ENCODE data around the gene PDE11A. TPM values are rescaled to one million over a fixed set of nuclear protein-coding genes. Genes with fewer than 3 reads are reported as not detected.

Gene PDE11A
- total RNA-seq, 1 donor from 2014 or later: 2.0 TPM

DNA sequence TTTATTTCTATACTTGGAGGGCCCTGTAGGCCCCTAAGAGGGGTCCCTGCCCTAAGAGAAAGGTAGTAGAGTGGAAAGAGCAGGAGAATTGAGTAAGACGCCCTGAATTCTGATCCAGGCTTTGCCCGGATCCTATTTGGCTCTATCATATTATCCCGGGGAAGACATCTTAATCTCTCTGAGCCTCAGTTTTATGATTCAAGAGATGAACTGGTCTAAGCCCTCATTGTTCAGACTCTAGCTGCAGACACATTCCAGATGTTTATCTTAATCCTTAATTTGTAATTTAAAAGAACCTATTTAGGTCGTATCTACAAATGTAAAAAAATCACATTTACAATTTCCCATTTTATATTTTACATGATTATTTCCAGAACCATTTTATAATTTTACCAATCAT, 459.9 kb downstream of the PDE11A start:
- TF ChIP-seq, protein P1, sequence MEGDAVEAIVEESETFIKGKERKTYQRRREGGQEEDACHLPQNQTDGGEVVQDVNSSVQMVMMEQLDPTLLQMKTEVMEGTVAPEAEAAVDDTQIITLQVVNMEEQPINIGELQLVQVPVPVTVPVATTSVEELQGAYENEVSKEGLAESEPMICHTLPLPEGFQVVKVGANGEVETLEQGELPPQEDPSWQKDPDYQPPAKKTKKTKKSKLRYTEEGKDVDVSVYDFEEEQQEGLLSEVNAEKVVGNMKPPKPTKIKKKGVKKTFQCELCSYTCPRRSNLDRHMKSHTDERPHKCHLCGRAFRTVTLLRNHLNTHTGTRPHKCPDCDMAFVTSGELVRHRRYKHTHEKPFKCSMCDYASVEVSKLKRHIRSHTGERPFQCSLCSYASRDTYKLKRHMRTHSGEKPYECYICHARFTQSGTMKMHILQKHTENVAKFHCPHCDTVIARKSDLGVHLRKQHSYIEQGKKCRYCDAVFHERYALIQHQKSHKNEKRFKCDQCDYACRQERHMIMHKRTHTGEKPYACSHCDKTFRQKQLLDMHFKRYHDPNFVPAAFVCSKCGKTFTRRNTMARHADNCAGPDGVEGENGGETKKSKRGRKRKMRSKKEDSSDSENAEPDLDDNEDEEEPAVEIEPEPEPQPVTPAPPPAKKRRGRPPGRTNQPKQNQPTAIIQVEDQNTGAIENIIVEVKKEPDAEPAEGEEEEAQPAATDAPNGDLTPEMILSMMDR (conservative IDR thresholded peaks at IDR 0.05): no peak
- no peak overlapping the region for H3K4me3 Mint-ChIP-seq
- no peak overlapping the region for H3K27ac Mint-ChIP-seq
- DNase-seq (ENCODE audit: extremely low spot score, unreplicated experiment): no peak
- H3K9me3 Mint-ChIP-seq: peaks cover 9% of the 10 kb centered on the region
- peaks cover 5% of the 10 kb centered on the region for H3K36me3 Mint-ChIP-seq
- no peaks in the 10 kb centered on the region for H3K27me3 Mint-ChIP-seq
- peaks cover 8% of the 10 kb centered on the region for H3K4me1 Mint-ChIP-seq (ENCODE audit: unreplicated experiment)

- H3K27me3 Mint-ChIP-seq: no peaks in the 10 kb centered on the region
- H3K4me1 Mint-ChIP-seq (ENCODE audit: unreplicated experiment): peaks cover 20% of the 10 kb centered on the region
- DNase-seq (ENCODE audit: extremely low spot score, unreplicated experiment): no peak
- peaks cover 9% of the 10 kb centered on the region for H3K9me3 Mint-ChIP-seq
- TF ChIP-seq, protein P1 (conservative IDR thresholded peaks at IDR 0.05): no peak
- H3K36me3 Mint-ChIP-seq: peaks cover 7% of the 10 kb centered on the region
- no peak overlapping the region for H3K27ac Mint-ChIP-seq
- H3K4me3 Mint-ChIP-seq: peak overlapping the region; percentile 24
These were observed 461.2 kb downstream of the PDE11A start for GRCh38 chr2:177611310-177611886.

- no peaks in the 10 kb centered on the region for H3K27me3 Mint-ChIP-seq
- peaks cover 21% of the 10 kb centered on the region for H3K4me1 Mint-ChIP-seq (ENCODE audit: unreplicated experiment)
- TF ChIP-seq, protein P1 (conservative IDR thresholded peaks at IDR 0.05): no peak
- H3K27ac Mint-ChIP-seq: no peak overlapping the region
- peaks cover 9% of the 10 kb centered on the region for H3K9me3 Mint-ChIP-seq
- no peak overlapping the region for H3K4me3 Mint-ChIP-seq
- peaks cover 7% of the 10 kb centered on the region for H3K36me3 Mint-ChIP-seq
- DNase-seq (ENCODE audit: extremely low spot score, unreplicated experiment): no peak
These were observed 461.8 kb downstream of the PDE11A start for GRCh38 chr2:177610813-177611212.

DNA sequence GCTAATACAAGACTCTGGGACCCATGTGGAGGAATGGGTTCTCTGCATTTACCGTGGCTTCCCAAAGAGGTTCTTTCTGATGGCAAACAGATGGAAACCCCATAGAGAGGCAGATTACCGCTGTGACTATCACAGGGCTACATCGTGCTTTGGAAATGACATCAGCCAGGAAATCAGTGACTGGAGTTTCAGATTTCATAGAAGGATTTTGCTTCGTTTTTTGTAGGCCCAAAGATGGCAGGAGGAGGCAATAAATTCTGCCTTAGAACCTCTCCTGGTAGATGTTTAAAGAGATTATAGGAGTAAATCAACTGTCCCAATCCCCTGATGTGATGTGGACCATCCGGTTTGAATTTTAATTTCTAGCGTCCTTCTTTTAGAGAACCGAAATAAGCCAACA, 465.9 kb downstream of the PDE11A start:
- no peak for DNase-seq (ENCODE audit: extremely low spot score, unreplicated experiment)
- Mint-ChIP-seq H3K4me1 (ENCODE audit: unreplicated experiment) (peaks cover 43% of the 10 kb centered on the region), H3K36me3 (peaks cover 7% of the 10 kb centered on the region), H3K9me3 (peaks cover 9% of the 10 kb centered on the region), H3K27me3 (no peaks in the 10 kb centered on the region), H3K4me3 (peak overlapping the region; percentile 30), H3K27ac (peak overlapping the region; percentile 20)
- TF ChIP-seq, protein P1 (conservative IDR thresholded peaks at IDR 0.05): no peak

GRCh38 chr2:177604271-177605065, 468.1 kb downstream of the PDE11A start:
- TF ChIP-seq, protein P1 (conservative IDR thresholded peaks at IDR 0.05): peak; percentile 85
- Mint-ChIP-seq H3K27ac (peak overlapping the region; percentile 45), H3K4me1 (ENCODE audit: unreplicated experiment) (peaks cover 44% of the 10 kb centered on the region), H3K4me3 (peak overlapping the region; percentile 35), H3K9me3 (peaks cover 4% of the 10 kb centered on the region), H3K27me3 (no peaks in the 10 kb centered on the region), H3K36me3 (peaks cover 7% of the 10 kb centered on the region)
- DNase-seq (ENCODE audit: extremely low spot score, unreplicated experiment): no peak

Data from type B pancreatic cell (in vitro differentiated cells).